Upper lobe of left lung (tissue), 6 donors: ENCODE data around the gene NLRP9. TPM values are rescaled to one million over a fixed set of nuclear protein-coding genes. Genes with fewer than 3 reads are reported as not detected.

Source experiments
- ATAC-seq, 2 donors: fragments of 200-7000 bp; cut with Tn5 transposase; one replicate each; pipeline ENCODE4 v1.9.1; 2022; ENCODE audit warnings: mild to moderate bottlenecking in 2 of 2, moderate library complexity in 2 of 2; ENCODE audit not compliant: low FRiP score in 2 of 2
- DNase-seq, 2 donors: peaks; one replicate each; pipeline ENCODE4 v3.0.0-alpha.2; 2019 to 2020
- H3K27ac ChIP-seq, 4 donors: fragments of 200-600 bp; sonication (generic); one replicate each; pipeline ENCODE4 v1.5.1; 2016 to 2019
- H3K27me3 ChIP-seq, 4 donors: fragments of 200-600 bp; sonication (generic); one replicate each; pipeline ENCODE4 v1.5.1; 2017 to 2019
- H3K36me3 ChIP-seq, 4 donors: fragments of 200-600 bp; sonication (generic); one replicate each; pipeline ENCODE4 v1.5.1; 2016 to 2019
- H3K4me1 ChIP-seq, 4 donors: fragments of 200-600 bp; sonication (generic); one replicate each; pipeline ENCODE4 v1.5.1; 2018 to 2019
- H3K4me3 ChIP-seq, 4 donors: fragments of 200-600 bp; sonication (generic); one replicate each; pipeline ENCODE4 v1.5.1; 2017 to 2019; ENCODE audit warnings: mild to moderate bottlenecking in 2 of 4, moderate library complexity in 1 of 4
- H3K9me3 ChIP-seq, 4 donors: fragments of 200-600 bp; sonication (generic); one replicate each; pipeline ENCODE4 v1.5.1; 2018 to 2019
- EP300 ChIP-seq, 4 donors: sonication (generic); formaldehyde crosslinking; IDR thresholded peaks; one replicate each; pipeline ENCODE4 v1.5.1; 2017; ENCODE audit warnings: antibody characterized with exemption in 4 of 4, control low read depth in 2 of 4
- POLR2A ChIP-seq, 4 donors: fragments of 450-650 bp; IDR thresholded peaks; one replicate each; pipeline ENCODE4 v1.5.1; 2016 to 2017; ENCODE audit warnings: antibody characterized with exemption in 4 of 4, mild to moderate bottlenecking in 2 of 4
- POLR2AphosphoS5 ChIP-seq, 2 donors: sonication (generic); formaldehyde crosslinking; IDR thresholded peaks; one replicate each; pipeline ENCODE4 v1.5.1; 2017; ENCODE audit warnings: antibody characterized with exemption in 2 of 2
- WGBS, 2 donors: methylation state at CpG; one replicate each; pipeline ENCODE4 v1.1.5; 2017 to 2018; 5-methylcytosine and 5-hydroxymethylcytosine counted together
- total RNA-seq, 6 donors: library from RNA; depleted of rRNA in 4 of 6; stranded (reverse); fragments of >200 nt in 4 of 6; gene quantifications; one replicate each; pipeline versions ENCODE4 v1.1.0 to v1.2.1, GENCODE V29; 2016 to 2021
- TF ChIP-seq, protein P1 (sequence below), 6 experiments: fragments of 450-650 bp in 4 of 6; fragments of 200-600 bp in 2 of 6; sonication (generic) in 2 of 6; IDR thresholded peaks; one replicate each; pipeline ENCODE4 v1.5.1; 2016 to 2019; ENCODE audit warnings: antibody characterized with exemption in 6 of 6
- donor health status: DM: no; HTN: no; CAD: no; lungs with moderate emphysema.
- donor health status: DM: no; HTN: yes; CAD: no; lungs with severe emphysema.

The NLRP9 gene
- total RNA-seq, 6 donors from 2014 or later = not detected

- no peak overlapping the region for H3K27ac ChIP-seq
- no peak overlapping the region for H3K4me3 ChIP-seq
- H3K4me1 ChIP-seq = peaks cover 2 to 18% (median 10%) of the 10 kb centered on the region in 4 donors
- H3K36me3 ChIP-seq = peaks cover 51 to 100% (median 97%) of the 10 kb centered on the region in 4 donors
- no peaks in the 10 kb centered on the region for H3K27me3 ChIP-seq
- H3K9me3 ChIP-seq = no peaks in the 10 kb centered on the region
- 92 to 96% methylated on average over 19 of the region's 20 CpGs for WGBS, 2 donors
- ATAC-seq (no peak), DNase-seq (peak in 1 of 2 donors; percentile 52)
- TF ChIP-seq EP300 (IDR thresholded peaks at IDR 0.05) = no peak
- no peak for TF ChIP-seq POLR2A (IDR thresholded peaks at IDR 0.05)
- TF ChIP-seq POLR2AphosphoS5 (IDR thresholded peaks at IDR 0.05) = no peak
- TF ChIP-seq, protein P1, sequence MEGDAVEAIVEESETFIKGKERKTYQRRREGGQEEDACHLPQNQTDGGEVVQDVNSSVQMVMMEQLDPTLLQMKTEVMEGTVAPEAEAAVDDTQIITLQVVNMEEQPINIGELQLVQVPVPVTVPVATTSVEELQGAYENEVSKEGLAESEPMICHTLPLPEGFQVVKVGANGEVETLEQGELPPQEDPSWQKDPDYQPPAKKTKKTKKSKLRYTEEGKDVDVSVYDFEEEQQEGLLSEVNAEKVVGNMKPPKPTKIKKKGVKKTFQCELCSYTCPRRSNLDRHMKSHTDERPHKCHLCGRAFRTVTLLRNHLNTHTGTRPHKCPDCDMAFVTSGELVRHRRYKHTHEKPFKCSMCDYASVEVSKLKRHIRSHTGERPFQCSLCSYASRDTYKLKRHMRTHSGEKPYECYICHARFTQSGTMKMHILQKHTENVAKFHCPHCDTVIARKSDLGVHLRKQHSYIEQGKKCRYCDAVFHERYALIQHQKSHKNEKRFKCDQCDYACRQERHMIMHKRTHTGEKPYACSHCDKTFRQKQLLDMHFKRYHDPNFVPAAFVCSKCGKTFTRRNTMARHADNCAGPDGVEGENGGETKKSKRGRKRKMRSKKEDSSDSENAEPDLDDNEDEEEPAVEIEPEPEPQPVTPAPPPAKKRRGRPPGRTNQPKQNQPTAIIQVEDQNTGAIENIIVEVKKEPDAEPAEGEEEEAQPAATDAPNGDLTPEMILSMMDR (IDR thresholded peaks at IDR 0.05) = no peak
Measured at GRCh38 chr19:55663846-55664536, 74.2 kb downstream of the NLRP9 start.

DNA sequence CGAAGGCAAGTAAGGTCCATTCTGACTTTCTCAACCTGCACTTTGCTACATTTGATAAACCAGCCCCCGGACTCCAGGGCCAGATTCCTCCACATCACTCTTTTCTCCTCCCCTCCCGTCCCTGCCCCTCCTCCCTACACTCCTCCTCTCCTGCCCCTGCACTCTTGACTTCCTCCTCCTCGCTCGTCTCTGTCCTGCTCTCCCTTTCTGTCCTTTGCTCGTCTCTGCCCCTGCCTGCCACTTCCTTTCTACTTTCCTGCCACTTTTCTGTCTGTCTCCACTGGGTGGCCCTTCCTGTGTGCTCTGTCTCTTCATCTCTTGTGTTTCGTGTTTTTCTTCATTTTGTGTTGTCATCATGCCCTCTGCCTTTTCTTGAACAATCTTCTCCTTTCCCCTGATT, 76.4 kb downstream of the NLRP9 start:
- H3K9me3 ChIP-seq = no peaks in the 10 kb centered on the region
- WGBS, 2 donors = 56 to 74% methylated on average over 7 of the region's 7 CpGs
- no peak overlapping the region for H3K27ac ChIP-seq
- no peak for TF ChIP-seq POLR2A (IDR thresholded peaks at IDR 0.05)
- H3K27me3 ChIP-seq = no peaks in the 10 kb centered on the region
- peaks cover 24 to 34% (median 32%) of the 10 kb centered on the region in 4 donors for H3K4me1 ChIP-seq
- ATAC-seq (no peak), DNase-seq (no peak)
- H3K4me3 ChIP-seq = no peak overlapping the region
- peaks cover 42 to 81% (median 78%) of the 10 kb centered on the region in 4 donors for H3K36me3 ChIP-seq

DNA sequence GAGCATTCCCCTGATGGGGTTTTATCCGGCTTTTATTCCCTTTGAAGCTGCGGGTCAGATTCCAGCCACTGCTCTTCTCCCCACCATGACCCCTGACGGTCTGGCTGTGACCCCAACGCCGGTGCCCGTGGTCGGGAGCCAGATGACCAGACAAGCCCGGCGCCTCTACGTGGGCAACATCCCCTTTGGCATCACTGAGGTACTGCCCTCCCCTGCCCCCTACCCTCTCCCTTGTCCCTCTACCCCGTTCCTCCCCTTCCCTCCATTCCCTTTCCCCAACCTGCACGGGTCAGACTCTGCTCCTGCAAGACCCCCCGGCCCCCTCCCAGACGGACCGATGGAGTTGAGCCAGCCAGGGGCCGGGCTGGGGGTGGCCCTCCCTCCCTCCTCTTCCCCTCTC, 77.2 kb downstream of the NLRP9 start:
- ATAC-seq = no peak
- TF ChIP-seq POLR2AphosphoS5 (IDR thresholded peaks at IDR 0.05) = no peak
- no peak for TF ChIP-seq POLR2A (IDR thresholded peaks at IDR 0.05)
- TF ChIP-seq, protein P1 (IDR thresholded peaks at IDR 0.05) = no peak
- no peak for TF ChIP-seq EP300 (IDR thresholded peaks at IDR 0.05)
- H3K27me3 ChIP-seq = no peaks in the 10 kb centered on the region
- H3K27ac ChIP-seq = no peak overlapping the region
- peaks cover 39 to 72% (median 70%) of the 10 kb centered on the region in 4 donors for H3K36me3 ChIP-seq
- WGBS, 2 donors = 78 to 90% methylated on average over 16 of the region's 16 CpGs
- DNase-seq = no peak
- no peak overlapping the region for H3K4me3 ChIP-seq
- H3K9me3 ChIP-seq = no peaks in the 10 kb centered on the region
- peaks cover 32 to 43% (median 40%) of the 10 kb centered on the region in 4 donors for H3K4me1 ChIP-seq

GRCh38 chr19:55660404-55660803, 77.8 kb downstream of the NLRP9 start:
- Histone ChIP-seq H3K4me1 (peaks cover 37 to 49% (median 45%) of the 10 kb centered on the region in 4 donors), H3K27me3 (no peaks in the 10 kb centered on the region), H3K27ac (no peak overlapping the region), H3K9me3 (no peaks in the 10 kb centered on the region), H3K4me3 (no peak overlapping the region), H3K36me3 (peaks cover 37 to 67% (median 64%) of the 10 kb centered on the region in 4 donors)
- ATAC-seq (no peak), DNase-seq (no peak)
- WGBS, 2 donors = 96 to 98% methylated on average over 4 to 10 of the region's 12 CpGs
- TF ChIP-seq POLR2A (IDR thresholded peaks at IDR 0.05) (no peak), POLR2AphosphoS5 (IDR thresholded peaks at IDR 0.05) (no peak), EP300 (IDR thresholded peaks at IDR 0.05) (no peak)
- TF ChIP-seq, protein P1 (IDR thresholded peaks at IDR 0.05) = no peak

GRCh38 chr19:55659822-55660221, 78.4 kb downstream of the NLRP9 start:
- no peaks in the 10 kb centered on the region for H3K27me3 ChIP-seq
- TF ChIP-seq, protein P1 (IDR thresholded peaks at IDR 0.05) = no peak
- TF ChIP-seq POLR2AphosphoS5 (IDR thresholded peaks at IDR 0.05) (no peak), POLR2A (IDR thresholded peaks at IDR 0.05) (no peak), EP300 (IDR thresholded peaks at IDR 0.05) (no peak)
- no peak overlapping the region for H3K27ac ChIP-seq
- ATAC-seq (no peak), DNase-seq (no peak)
- no peaks in the 10 kb centered on the region for H3K9me3 ChIP-seq
- H3K36me3 ChIP-seq = peaks cover 37 to 61% (median 60%) of the 10 kb centered on the region in 4 donors
- peaks cover 37 to 49% (median 45%) of the 10 kb centered on the region in 4 donors for H3K4me1 ChIP-seq
- H3K4me3 ChIP-seq = no peak overlapping the region
- 63 to 79% methylated on average over 6 to 9 of the region's 9 CpGs for WGBS, 2 donors
